Erythroblast (primary cell): ENCODE data around the gene PTPRN2.

ENCODE experiments used
- DNase-seq, 2 experiments: peaks; one replicate each; lab custom pipeline; 2025; lab: John Stamatoyannopoulos, UW
- GATA1 ChIP-seq: IDR thresholded peaks from 2 replicates; pipeline ENCODE4 v1.6.1; 2011; ENCODE audit warnings: low read depth, mild to moderate bottlenecking, control low read depth, low read length, moderate library complexity
- POLR2A ChIP-seq: IDR thresholded peaks from 2 replicates; pipeline ENCODE4 v1.6.1; 2011; ENCODE audit warnings: mild to moderate bottlenecking, low read length

PTPRN2 gene

DNA sequence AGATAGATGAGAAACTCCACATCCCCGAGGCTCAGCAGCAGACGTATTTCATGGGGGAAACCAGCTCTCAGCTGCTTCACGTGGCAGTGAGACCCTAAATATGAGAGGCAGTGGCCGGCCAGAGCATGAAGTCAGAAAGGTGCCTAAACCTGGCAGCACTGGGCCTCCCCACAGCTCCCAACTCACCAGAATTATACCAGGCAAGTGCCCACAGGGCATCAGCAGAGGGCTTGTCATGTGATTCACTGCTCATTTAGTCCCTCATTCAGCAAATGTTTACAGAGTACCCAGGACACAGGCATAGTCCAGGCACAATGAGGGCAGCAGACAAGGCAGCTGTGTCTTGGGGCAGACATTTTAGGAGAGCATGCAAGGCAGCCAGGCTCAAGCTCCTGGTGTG, 212.6 kb downstream of the PTPRN2 start:
- DNase-seq: no peak
- no peak for TF ChIP-seq GATA1
- TF ChIP-seq POLR2A: no peak

DNA sequence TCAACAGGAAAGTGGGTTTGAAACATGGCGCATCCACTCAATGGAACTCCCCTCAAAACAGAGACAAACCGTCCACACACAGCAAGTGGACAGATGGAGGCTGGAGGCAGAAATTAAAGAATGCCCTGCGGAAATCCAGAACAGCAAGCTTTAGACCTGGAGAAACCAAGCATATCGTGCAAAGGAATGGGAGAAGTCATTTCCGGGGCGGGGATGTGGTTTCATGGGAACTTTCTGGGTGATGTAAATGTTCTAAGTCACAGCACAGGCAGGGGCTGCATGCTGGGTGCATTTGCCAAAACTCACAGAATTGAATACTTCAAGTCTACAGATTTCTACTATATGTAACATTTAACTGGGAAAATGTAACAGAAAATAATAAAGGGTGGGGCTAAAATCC, 213.0 kb downstream of the PTPRN2 start:
- no peak for TF ChIP-seq POLR2A
- TF ChIP-seq GATA1: no peak
- no peak for DNase-seq

DNA sequence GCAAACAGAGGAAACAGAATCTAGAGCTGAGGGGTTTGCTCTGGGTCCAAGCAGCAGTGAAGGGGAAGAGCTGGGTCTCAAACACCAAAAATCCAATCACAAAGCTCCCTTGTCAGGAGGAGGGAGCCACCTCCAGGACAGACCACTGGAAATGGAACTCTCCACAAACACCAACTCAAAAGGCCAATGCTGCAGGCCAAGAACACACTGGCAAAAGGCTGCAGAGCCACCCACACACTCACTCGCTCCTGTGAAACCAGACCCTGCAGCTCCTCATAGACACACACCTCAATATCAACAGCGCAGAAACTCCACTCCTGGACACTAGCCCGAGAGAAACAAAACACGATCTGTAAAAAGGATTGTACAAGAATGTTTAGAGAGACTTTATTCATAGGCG, 213.5 kb downstream of the PTPRN2 start:
- TF ChIP-seq POLR2A: no peak
- TF ChIP-seq GATA1: no peak
- no peak for DNase-seq

DNA sequence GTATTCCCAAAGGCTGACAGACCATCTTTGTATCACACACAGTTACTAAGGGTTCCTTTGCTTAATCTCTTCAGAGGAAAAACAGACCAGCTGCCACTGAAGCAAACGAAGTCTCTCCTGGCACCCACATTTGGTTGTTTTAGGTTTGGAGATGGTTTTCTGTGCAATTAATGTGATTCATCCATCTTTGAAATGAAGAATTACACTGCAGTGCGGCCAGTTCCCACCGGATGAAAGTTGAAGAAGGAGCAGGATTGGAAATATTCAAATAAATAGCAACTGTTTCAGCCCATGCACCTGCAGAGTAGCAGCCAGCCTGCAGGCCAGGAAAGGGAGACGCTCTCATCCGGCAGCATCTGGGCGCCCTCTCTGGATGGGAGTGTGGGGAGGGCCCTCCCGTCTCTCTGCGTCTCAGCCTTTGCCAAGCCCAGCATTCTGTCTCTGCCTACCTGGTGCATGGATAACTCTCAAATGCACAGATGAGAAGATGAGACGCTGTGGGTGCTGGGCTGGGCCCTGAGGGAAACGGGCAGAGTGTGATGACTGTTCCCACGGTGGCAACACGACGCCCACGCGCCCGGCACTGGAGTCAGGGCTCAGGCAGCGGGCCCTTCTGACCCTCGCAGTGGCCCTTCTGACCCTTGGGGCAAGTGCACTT, 214.0 kb downstream of the PTPRN2 start:
- DNase-seq: no peak
- TF ChIP-seq POLR2A (no peak), GATA1 (no peak)

DNA sequence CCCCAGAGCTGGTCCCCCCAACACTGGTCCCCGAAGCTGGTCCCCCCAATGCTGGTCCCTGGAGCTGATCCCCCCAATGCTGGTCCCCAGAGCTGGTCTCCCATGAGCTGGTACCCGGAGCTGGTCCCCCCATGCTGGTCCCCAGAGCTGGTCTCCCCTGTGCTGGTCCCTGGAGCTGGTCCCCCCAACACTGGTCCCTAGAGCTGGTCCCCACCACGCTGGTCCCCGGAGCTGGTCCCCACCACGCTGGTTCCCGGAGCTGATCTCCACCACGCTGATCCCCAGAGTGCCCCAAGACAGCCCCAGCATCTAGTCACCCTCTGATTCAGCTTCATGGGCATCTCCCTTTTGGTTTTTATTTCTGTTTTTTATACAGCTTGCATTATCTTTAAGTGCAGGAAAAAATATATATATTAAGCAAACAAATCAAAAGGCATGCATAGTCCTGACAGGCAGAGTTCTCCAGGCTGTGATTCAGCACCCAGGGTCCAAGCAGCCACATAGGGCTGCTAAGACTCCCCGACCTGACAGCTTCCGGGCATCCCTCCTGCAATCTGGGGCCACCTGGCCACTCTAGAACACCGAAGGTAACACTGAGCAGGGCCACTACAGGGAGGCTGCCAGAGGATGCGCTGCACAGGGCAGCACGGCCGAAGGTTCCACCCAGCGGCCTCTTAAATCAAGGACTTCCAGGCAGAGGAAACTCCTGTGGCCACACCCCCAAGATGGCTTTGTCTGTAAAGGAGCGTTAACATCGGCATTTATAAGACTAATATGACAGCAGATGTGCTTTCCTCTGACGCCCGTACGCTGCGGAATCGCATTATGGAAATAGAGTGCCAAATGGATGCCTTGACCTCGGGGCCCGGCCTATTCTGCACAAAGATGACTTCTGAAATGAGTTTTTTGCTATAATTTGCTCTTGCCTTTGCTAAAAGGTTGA, 215.0 kb downstream of the PTPRN2 start:
- DNase-seq: no peak
- TF ChIP-seq POLR2A: no peak
- no peak for TF ChIP-seq GATA1

DNA sequence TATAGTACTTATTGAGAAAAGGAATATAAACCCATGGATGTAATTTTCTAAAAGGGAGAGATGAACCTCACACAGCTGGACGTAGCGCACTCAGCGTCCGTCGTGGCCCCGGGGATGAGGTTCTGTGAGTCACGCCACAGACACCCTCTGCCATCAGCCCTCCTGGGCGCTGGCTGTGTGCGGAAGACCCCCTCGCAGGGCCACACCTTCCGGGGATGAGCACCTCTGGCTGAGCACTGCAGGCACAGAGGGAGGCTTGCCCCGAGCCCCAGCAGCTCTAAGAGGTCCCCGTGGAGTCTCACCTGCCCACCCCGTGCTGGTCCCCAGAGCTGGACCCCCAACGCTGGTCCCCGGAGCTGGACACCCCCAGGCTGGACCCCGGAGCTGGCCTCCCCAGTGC, 215.8 kb downstream of the PTPRN2 start:
- TF ChIP-seq GATA1 (no peak), POLR2A (no peak)
- DNase-seq: no peak

- no peak for DNase-seq
- TF ChIP-seq GATA1: no peak
- no peak for TF ChIP-seq POLR2A
These were observed 217.8 kb downstream of the PTPRN2 start for GRCh38 chr7:158369866-158370265.

DNA sequence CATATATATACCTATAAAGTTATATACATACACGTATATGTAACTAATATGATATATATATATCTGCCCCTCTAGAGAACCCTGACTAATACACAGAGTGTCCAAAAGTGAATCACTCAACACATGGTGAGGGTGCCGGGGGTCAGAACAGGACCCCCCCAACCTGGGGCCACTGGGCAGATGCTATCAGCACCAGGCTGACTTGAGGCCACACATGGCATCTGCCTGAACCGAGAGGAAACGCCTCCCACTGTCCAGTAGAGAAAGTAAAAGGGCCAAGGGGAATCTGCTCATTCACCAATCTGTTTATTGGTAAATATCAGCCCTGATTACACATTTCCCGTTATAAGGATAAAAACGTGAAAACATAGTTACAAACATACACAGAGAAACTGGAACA, 218.3 kb downstream of the PTPRN2 start:
- TF ChIP-seq POLR2A (no peak), GATA1 (no peak)
- DNase-seq: no peak

DNA sequence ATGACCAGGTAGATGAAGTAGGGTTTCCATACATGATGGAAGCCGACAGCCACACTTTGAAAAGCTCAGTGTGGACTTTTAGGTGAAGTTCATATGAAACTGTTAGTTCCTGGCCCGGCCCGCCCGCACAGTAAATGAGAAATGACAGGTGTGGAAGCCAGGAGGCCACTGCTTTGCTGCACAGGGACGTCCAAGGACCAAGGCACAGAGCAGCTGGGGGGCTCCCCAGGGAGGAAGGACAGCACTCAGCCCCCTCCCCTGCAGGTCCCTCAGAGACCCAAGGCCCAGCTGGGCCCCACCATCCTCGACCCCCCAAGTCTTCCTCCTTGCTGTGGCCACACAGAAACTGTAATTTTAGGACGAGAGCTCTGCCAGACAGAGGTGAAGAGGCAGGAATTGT, 219.2 kb downstream of the PTPRN2 start:
- DNase-seq: no peak
- no peak for TF ChIP-seq GATA1
- no peak for TF ChIP-seq POLR2A

DNA sequence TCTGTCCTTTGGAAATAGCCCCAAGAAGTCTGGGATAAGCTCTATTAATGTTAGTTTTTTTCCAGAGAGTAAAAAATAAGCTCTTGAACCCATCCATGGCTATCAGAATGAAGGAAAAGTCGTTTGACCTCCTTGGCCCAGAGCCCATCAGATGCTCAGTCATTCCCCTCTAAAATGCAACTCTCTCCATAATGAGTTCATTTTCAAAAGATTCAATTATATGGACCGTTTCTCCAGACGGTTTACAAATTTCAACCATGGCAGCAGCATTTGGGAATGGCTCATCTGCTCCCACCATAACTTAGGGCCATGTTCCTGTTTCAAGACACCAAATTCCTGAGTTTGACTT, 220.0 kb downstream of the PTPRN2 start:
- TF ChIP-seq GATA1 (no peak), POLR2A (no peak)
- no peak for DNase-seq

GRCh38 chr7:158366916-158367633, 220.5 kb downstream of the PTPRN2 start:
- no peak for TF ChIP-seq GATA1
- no peak for DNase-seq

- no peak for DNase-seq
- TF ChIP-seq POLR2A (no peak), GATA1 (no peak)
These were observed 221.3 kb downstream of the PTPRN2 start for GRCh38 chr7:158366346-158366745.

GRCh38 chr7:158365267-158365666, 222.4 kb downstream of the PTPRN2 start:
- TF ChIP-seq POLR2A (no peak), GATA1 (no peak)
- no peak for DNase-seq

DNA sequence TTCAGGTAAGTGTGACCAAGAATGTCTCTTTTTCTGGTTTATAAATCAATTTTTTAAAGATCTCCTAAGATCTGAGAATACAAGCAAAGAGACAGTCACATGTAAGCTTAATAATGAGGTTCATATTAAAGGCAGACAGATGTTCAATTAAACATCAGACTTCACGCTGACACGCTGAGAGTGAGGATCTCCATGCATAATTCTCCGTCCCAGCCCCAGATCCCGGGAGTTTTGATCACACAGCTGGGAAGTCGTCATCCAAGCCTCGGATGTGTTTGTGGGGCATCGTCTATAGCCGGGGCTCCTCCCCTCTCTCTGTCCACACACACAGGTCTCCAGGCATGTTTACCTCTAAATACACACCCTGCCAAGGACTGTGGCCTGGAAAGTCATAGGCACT, 223.2 kb downstream of the PTPRN2 start:
- no peak for TF ChIP-seq GATA1
- TF ChIP-seq POLR2A: no peak
- no peak for DNase-seq
